Lung (tissue), 16 donors: ENCODE data around the gene RCC2. TPM values are rescaled to one million over a fixed set of nuclear protein-coding genes. Genes with fewer than 3 reads are reported as not detected.
"Not testable (repeated sequence)": the region's sequence is repeated elsewhere in the genome, so short reads cannot be mapped to it uniquely, and the experiment has no call there.

ENCODE experiments used
- ATAC-seq: fragments of 200-7000 bp; cut with Tn5 transposase; one replicate; pipeline ENCODE4 v1.9.1; 2020; ENCODE audit warnings: moderate number of reproducible peaks; ENCODE audit not compliant: insufficient read depth, low FRiP score
- DNase-seq, 3 donors: peaks; one replicate each; pipeline ENCODE4 v3.0.0-alpha.2; 2013 to 2017
- H3K27ac ChIP-seq, 2 donors: one replicate each; pipeline ENCODE4 v1.5.1; 2013; ENCODE audit warnings: mild to moderate bottlenecking in 2 of 2, moderate library complexity in 2 of 2, control low read depth in 1 of 2, inconsistent platforms in 1 of 2, low read depth in 1 of 2, low read length in 1 of 2
- H3K27me3 ChIP-seq, 3 donors: one replicate each; pipeline ENCODE4 v1.5.1; 2013; ENCODE audit warnings: low read length in 2 of 3; ENCODE audit not compliant: control insufficient read depth in 3 of 3, insufficient read depth in 3 of 3
- H3K36me3 ChIP-seq, 4 donors: one replicate each; pipeline ENCODE4 v1.5.1; 2013; ENCODE audit warnings: low read length in 4 of 4, mild to moderate bottlenecking in 1 of 4, moderate library complexity in 1 of 4; ENCODE audit not compliant: control insufficient read depth in 4 of 4, insufficient read depth in 4 of 4
- H3K4me1 ChIP-seq, 5 donors: one replicate each; pipeline ENCODE4 v1.5.1; 2013; ENCODE audit warnings: low read length in 5 of 5, mild to moderate bottlenecking in 2 of 5, moderate library complexity in 1 of 5; ENCODE audit not compliant: control insufficient read depth in 5 of 5, insufficient read depth in 5 of 5
- H3K4me3 ChIP-seq: one replicate; pipeline ENCODE4 v1.5.1; 2013; ENCODE audit warnings: mild to moderate bottlenecking, control low read depth, moderate library complexity
- H3K9ac ChIP-seq, 2 donors: one replicate each; pipeline ENCODE4 v1.5.1; 2013; ENCODE audit warnings: low read length in 2 of 2, control low read depth in 1 of 2; ENCODE audit not compliant: insufficient read depth in 1 of 2
- H3K9me3 ChIP-seq, 4 donors: one replicate each; pipeline ENCODE4 v1.5.1; 2013; ENCODE audit warnings: low read length in 3 of 4, mild to moderate bottlenecking in 1 of 4, moderate library complexity in 1 of 4; ENCODE audit not compliant: control insufficient read depth in 4 of 4, insufficient read depth in 3 of 4
- WGBS, 2 donors: extraction: QIAGEN DNeasy Blood & Tissue Kit; methylation state at CpG; one replicate each; pipeline ENCODE4 v1.1.7; 2013; 5-methylcytosine and 5-hydroxymethylcytosine counted together
- long read RNA-seq, 5 donors: transcript quantifications; one replicate each; lab custom pipeline, GENCODE V29; 2026
- polyA plus RNA-seq, 2 donors: library from polyadenylated mRNA; stranded (reverse); fragments of 200-250 nt; gene quantifications; one replicate each; pipeline ENCODE4 v1.2.1, GENCODE V29; 2013
- total RNA-seq, 2 donors: library from RNA; depleted of rRNA in 1 of 2; stranded (reverse); fragments of >200 nt in 1 of 2; gene quantifications; one replicate each; pipeline ENCODE4 v1.2.1, GENCODE V29; 2014 to 2021
- TF ChIP-seq, protein P1 (sequence below): IDR thresholded peaks from 2 replicates; pipeline ENCODE4 v1.5.1; 2012; ENCODE audit warnings: mild to moderate bottlenecking; ENCODE audit errors: control extremely low read depth, extremely low read depth
- donor health status: control.
- donor health status: control.
- donor health status: Bipolar disorder and iron deficiency.
- donor health status: healthy.
- donor health status: DM: yes; HTN: yes; CAD: no.

RCC2 gene
- total RNA-seq (10 to 100 TPM; 43.1 to 51.2 TPM), polyA plus RNA-seq (10 to 100 TPM; 31.9 to 33.9 TPM)
- long read RNA-seq, donor 1, full-length matches to known transcripts, result 17 of 17 reads
- long read RNA-seq, donor 1, partial matches to known transcripts, result 0 of 17 reads
- long read RNA-seq, donor 1, other reads (novel, unspliced or antisense), result 0 of 17 reads
- long read RNA-seq, donor 2, partial matches to known transcripts, result 0 of 1 reads
- long read RNA-seq, donor 2, other reads (novel, unspliced or antisense), result 0 of 1 reads
- long read RNA-seq, donor 3, full-length matches to known transcripts, result 6 of 6 reads
- long read RNA-seq, donor 3, partial matches to known transcripts, result 0 of 6 reads
- long read RNA-seq, donor 3, other reads (novel, unspliced or antisense), result 0 of 6 reads
- long read RNA-seq, donor 4, full-length matches to known transcripts, result 4 of 15 reads
- long read RNA-seq, donor 4, partial matches to known transcripts, result 11 of 15 reads
- long read RNA-seq, donor 4, other reads (novel, unspliced or antisense), result 0 of 15 reads
- long read RNA-seq, donor 5, full-length matches to known transcripts, result 24 of 24 reads
- long read RNA-seq, donor 5, partial matches to known transcripts, result 0 of 24 reads
- long read RNA-seq, donor 5, other reads (novel, unspliced or antisense), result 0 of 24 reads

DNA sequence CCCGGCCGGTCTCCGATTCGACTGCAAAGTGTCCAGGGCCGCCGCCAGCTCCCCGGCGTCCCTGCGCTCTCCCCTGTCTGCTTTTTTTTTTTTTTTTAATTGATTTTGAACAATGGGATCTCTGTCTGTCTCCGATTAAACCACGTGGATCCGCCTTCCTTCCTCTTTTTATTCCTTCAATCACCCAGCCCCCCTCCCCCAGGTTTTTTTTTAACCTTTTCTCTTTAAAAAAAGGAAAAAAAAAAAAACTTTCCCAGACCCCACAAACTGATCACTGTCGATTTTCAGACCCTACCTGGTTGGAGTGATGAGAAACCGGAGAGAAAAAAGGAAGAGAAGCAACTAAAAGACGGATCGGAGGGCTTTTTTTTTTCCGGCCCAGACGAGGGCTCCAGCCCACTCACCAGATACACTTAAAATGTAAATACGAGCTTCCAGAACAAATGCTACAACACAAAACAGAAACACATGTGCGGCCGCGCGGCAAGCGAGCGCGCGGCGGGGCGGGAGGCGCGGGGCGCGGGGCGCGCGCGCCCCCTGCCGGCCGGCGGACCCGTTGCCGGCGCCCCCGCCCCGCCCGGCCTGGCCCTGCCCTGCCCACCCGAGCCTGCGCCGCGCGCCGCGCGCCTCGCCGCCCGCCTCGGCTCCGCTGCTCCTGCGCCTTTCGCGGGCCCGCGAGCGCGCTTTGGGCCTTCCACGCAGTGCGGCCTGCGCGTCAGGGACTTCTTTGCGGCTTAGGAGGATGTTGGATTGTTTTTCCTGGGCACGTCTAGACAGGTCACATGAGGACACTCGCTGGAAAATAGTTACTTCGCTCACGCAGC lies at the start of gene RCC2:
TSS of gene RCC2 (minus strand) at position 428 of the 824 bp plus-strand sequence. CDS start 1,163 bp downstream, outside the sequence.
- Histone ChIP-seq H3K27ac (peak within 1 kb of the TSS; percentile 90 to 92), H3K27me3 (peaks cover 0 to 15% (median 6%) of the 10 kb centered on the region in 3 donors), H3K4me3 (peak within 1 kb of the TSS; percentile 85), H3K9ac (peak within 1 kb of the TSS; percentile 16 to 44), H3K36me3 (peaks cover 0 to 3% (median 0%) of the 10 kb centered on the region in 4 donors), H3K4me1 (peaks cover 4 to 18% (median 5%) of the 10 kb centered on the region in 5 donors), H3K9me3 (no peaks in the 10 kb centered on the region)
- DNase-seq, result peak; percentile 76 to 81 (median 79)
- 0 to 1% methylated on average over 43 to 75 of the region's 75 CpGs for WGBS, 2 donors
- TF ChIP-seq, protein P1, sequence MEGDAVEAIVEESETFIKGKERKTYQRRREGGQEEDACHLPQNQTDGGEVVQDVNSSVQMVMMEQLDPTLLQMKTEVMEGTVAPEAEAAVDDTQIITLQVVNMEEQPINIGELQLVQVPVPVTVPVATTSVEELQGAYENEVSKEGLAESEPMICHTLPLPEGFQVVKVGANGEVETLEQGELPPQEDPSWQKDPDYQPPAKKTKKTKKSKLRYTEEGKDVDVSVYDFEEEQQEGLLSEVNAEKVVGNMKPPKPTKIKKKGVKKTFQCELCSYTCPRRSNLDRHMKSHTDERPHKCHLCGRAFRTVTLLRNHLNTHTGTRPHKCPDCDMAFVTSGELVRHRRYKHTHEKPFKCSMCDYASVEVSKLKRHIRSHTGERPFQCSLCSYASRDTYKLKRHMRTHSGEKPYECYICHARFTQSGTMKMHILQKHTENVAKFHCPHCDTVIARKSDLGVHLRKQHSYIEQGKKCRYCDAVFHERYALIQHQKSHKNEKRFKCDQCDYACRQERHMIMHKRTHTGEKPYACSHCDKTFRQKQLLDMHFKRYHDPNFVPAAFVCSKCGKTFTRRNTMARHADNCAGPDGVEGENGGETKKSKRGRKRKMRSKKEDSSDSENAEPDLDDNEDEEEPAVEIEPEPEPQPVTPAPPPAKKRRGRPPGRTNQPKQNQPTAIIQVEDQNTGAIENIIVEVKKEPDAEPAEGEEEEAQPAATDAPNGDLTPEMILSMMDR, result no peak
- peak; percentile 42 for ATAC-seq

DNA sequence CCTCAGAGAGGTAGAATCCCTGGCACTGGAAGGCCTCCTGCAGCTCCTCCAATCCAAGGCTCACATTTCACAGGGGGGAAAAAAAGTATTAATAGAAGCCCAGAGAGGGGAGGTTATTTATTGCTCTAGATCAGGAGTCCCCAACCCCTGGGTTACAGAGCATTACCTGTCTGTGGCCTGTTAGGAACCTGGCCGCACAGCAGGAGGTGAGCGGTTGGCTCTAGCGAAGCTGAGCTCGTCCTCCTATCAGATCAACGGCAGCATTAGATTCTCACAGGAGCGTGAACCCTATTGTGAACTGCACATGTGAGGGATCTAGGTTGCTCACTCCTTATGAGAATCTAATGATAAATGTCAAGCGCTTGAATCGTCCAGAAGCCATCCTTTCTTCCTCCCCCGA lies 46.8 kb upstream of the RCC2 start:
- Histone ChIP-seq H3K4me1 (no peaks in the 10 kb centered on the region), H3K36me3 (no peaks in the 10 kb centered on the region), H3K9me3 (no peaks in the 10 kb centered on the region), H3K27ac (no peak overlapping the region), H3K4me3 (no peak overlapping the region), H3K27me3 (no peaks in the 10 kb centered on the region), H3K9ac (no peak overlapping the region)
- TF ChIP-seq, protein P1, result no peak
- no peak for DNase-seq
- 76 to 86% methylated on average over 9 of the region's 9 CpGs for WGBS, 2 donors
- no peak for ATAC-seq

DNA sequence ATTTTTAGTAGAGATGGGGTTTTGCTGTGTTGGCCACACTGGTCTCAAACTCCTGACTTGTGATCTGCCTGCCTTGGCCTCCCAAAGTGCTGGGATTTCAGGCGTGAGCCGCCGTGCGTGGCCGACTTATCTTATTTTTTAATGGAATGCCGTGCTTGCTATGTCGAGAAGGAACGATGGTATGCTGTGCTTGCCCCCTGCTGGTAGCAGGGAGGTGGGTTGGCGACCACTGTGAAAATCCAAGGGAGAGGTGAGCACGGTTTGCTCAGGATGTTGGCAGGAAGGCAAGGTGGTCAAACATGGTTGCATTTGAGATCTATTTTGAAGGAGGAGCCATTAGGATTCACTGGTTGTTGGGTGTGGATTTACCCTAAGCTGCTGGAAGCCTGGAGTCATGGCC lies 45.8 kb upstream of the RCC2 start:
- WGBS, 2 donors, result 49 to 55% methylated on average over 10 of the region's 10 CpGs
- ATAC-seq, result no peak
- no peaks in the 10 kb centered on the region for H3K27me3 ChIP-seq
- H3K4me3 ChIP-seq, result no peak overlapping the region
- H3K27ac ChIP-seq, result no peak overlapping the region
- H3K9ac ChIP-seq, result no peak overlapping the region
- H3K9me3 ChIP-seq, result no peaks in the 10 kb centered on the region
- H3K4me1 ChIP-seq, result no peaks in the 10 kb centered on the region
- no peaks in the 10 kb centered on the region for H3K36me3 ChIP-seq
- DNase-seq, result no peak
- TF ChIP-seq, protein P1, result no peak

DNA sequence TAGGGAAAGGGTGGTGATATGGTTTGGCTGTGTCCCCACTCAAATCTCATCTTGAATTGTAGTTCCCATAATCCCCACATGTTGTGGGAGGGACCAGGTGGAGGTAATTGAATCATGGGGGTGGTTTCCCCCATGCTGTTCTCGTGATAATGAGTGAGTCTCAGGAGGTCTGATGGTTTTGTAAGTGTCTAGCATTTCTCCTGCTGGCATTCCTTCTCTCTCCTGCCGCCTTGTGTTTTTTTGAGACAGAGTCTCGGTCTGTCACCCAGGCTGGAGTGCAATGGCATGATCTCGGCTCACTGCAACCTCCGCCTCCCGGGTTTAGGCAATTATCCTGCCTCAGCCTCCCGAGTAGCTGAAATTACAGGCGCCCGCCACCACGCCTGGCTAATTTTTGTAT lies 42.5 kb upstream of the RCC2 start:
- H3K36me3 ChIP-seq, H3K9me3 ChIP-seq, H3K9ac ChIP-seq, H3K4me1 ChIP-seq, H3K27ac ChIP-seq, DNase-seq, H3K27me3 ChIP-seq, H3K4me3 ChIP-seq, ATAC-seq: not testable (repeated sequence)
- 87 to 88% methylated on average over 10 of the region's 10 CpGs for WGBS, 2 donors
